HEK293 (cell line): ENCODE data around the gene CD276.

ENCODE experiments used
- EGR2 ChIP-seq: fragments of 450-650 bp; formaldehyde crosslinking; IDR thresholded peaks from 2 replicates; pipeline ENCODE4 v1.5.1; 2016; ENCODE audit warnings: low read depth, missing biosample characterization, missing genetic modification characterization
- KLF10 ChIP-seq: fragments of 450-650 bp; IDR thresholded peaks from 2 replicates; pipeline ENCODE4 v1.5.1; 2018; ENCODE audit warnings: missing biosample characterization, mild to moderate bottlenecking, missing genetic modification characterization
- KLF16 ChIP-seq: fragments of 450-650 bp; formaldehyde crosslinking; IDR thresholded peaks from 2 replicates; pipeline ENCODE4 v1.5.1; 2017; ENCODE audit warnings: missing biosample characterization, missing genetic modification characterization
- SETDB1 ChIP-seq: IDR thresholded peaks from one replicate; pipeline ENCODE4 v1.6.1; 2017; ENCODE audit warnings: mild to moderate bottlenecking, low read length, moderate library complexity, mixed read lengths; ENCODE audit not compliant: insufficient read length
- ZBTB17 ChIP-seq: fragments of 450-650 bp; formaldehyde crosslinking; IDR thresholded peaks from 2 replicates; pipeline ENCODE4 v1.5.1; 2016; ENCODE audit warnings: missing biosample characterization, missing genetic modification characterization
- ZBTB20 ChIP-seq: fragments of 450-650 bp; formaldehyde crosslinking; IDR thresholded peaks from 2 replicates; pipeline ENCODE4 v1.5.1; 2016; ENCODE audit warnings: missing biosample characterization, missing genetic modification characterization
- ZFP69B ChIP-seq: fragments of 450-650 bp; formaldehyde crosslinking; IDR thresholded peaks from 2 replicates; pipeline ENCODE4 v1.5.1; 2016; ENCODE audit warnings: missing biosample characterization, missing genetic modification characterization
- ZNF155 ChIP-seq: fragments of 450-650 bp; formaldehyde crosslinking; IDR thresholded peaks from 2 replicates; pipeline ENCODE4 v1.5.1; 2016; ENCODE audit warnings: missing biosample characterization, missing genetic modification characterization
- ZNF16 ChIP-seq: fragments of 450-650 bp; formaldehyde crosslinking; IDR thresholded peaks from 2 replicates; pipeline ENCODE4 v1.5.1; 2016; ENCODE audit warnings: low read depth, missing biosample characterization, missing genetic modification characterization
- ZNF18 ChIP-seq: fragments of 450-650 bp; formaldehyde crosslinking; IDR thresholded peaks from 2 replicates; pipeline ENCODE4 v1.5.1; 2016; ENCODE audit warnings: missing biosample characterization, missing genetic modification characterization
- ZNF184 ChIP-seq: fragments of 450-650 bp; IDR thresholded peaks from 2 replicates; pipeline ENCODE4 v1.5.1; 2018; ENCODE audit warnings: missing biosample characterization, mild to moderate bottlenecking, missing genetic modification characterization
- ZNF202 ChIP-seq: fragments of 450-650 bp; formaldehyde crosslinking; IDR thresholded peaks from 2 replicates; pipeline ENCODE4 v1.5.1; 2016; ENCODE audit warnings: missing biosample characterization, missing genetic modification characterization, borderline replicate concordance
- ZNF221 ChIP-seq: fragments of 450-650 bp; formaldehyde crosslinking; IDR thresholded peaks from 2 replicates; pipeline ENCODE4 v1.5.1; 2017; ENCODE audit warnings: missing biosample characterization, missing genetic modification characterization, borderline replicate concordance
- ZNF274 ChIP-seq, 2 experiments: fragments of 200-500 bp in 1 of 2; fragments of 450-650 bp in 1 of 2; sonication (Bioruptor generic) in 1 of 2; formaldehyde crosslinking in 1 of 2; IDR thresholded peaks; 2 replicates each; pipeline versions ENCODE4 v1.5.1 to v1.6.1; 2014 to 2016; ENCODE audit warnings: borderline replicate concordance in 1 of 2, inconsistent platforms in 1 of 2, low read length in 1 of 2, missing biosample characterization in 1 of 2, missing genetic modification characterization in 1 of 2
- ZNF335 ChIP-seq: fragments of 450-650 bp; formaldehyde crosslinking; conservative IDR thresholded peaks from 2 replicates; pipeline ENCODE4 v1.5.1; 2016; ENCODE audit warnings: missing biosample characterization, missing genetic modification characterization
- ZNF37A ChIP-seq: fragments of 450-650 bp; IDR thresholded peaks from 2 replicates; pipeline ENCODE4 v1.5.1; 2018; ENCODE audit warnings: missing biosample characterization, missing genetic modification characterization
- ZNF426 ChIP-seq: fragments of 450-650 bp; formaldehyde crosslinking; IDR thresholded peaks from 2 replicates; pipeline ENCODE4 v1.5.1; 2017; ENCODE audit warnings: missing biosample characterization, missing genetic modification characterization, mild to moderate bottlenecking, inconsistent platforms, moderate library complexity
- ZNF449 ChIP-seq: fragments of 450-650 bp; formaldehyde crosslinking; IDR thresholded peaks from 2 replicates; pipeline ENCODE4 v1.5.1; 2017; ENCODE audit warnings: missing biosample characterization, mild to moderate bottlenecking, missing genetic modification characterization, moderate library complexity
- ZNF473 ChIP-seq: fragments of 450-650 bp; formaldehyde crosslinking; IDR thresholded peaks from 2 replicates; pipeline ENCODE4 v1.5.1; 2017; ENCODE audit warnings: missing biosample characterization, missing genetic modification characterization
- ZNF48 ChIP-seq: fragments of 450-650 bp; formaldehyde crosslinking; IDR thresholded peaks from 2 replicates; pipeline ENCODE4 v1.5.1; 2016; ENCODE audit warnings: missing biosample characterization, missing genetic modification characterization
- ZNF514 ChIP-seq: fragments of 450-650 bp; formaldehyde crosslinking; IDR thresholded peaks from 2 replicates; pipeline ENCODE4 v1.5.1; 2016; ENCODE audit warnings: missing biosample characterization, missing genetic modification characterization
- ZNF548 ChIP-seq: fragments of 450-650 bp; formaldehyde crosslinking; IDR thresholded peaks from 2 replicates; pipeline ENCODE4 v1.5.1; 2016; ENCODE audit warnings: missing biosample characterization, missing genetic modification characterization
- ZNF558 ChIP-seq: fragments of 450-650 bp; formaldehyde crosslinking; IDR thresholded peaks from 2 replicates; pipeline ENCODE4 v1.5.1; 2016; ENCODE audit warnings: missing biosample characterization, missing genetic modification characterization
- ZNF580 ChIP-seq: fragments of 450-650 bp; formaldehyde crosslinking; IDR thresholded peaks from 2 replicates; pipeline ENCODE4 v1.5.1; 2016; ENCODE audit warnings: missing biosample characterization, missing genetic modification characterization
- ZNF623 ChIP-seq: fragments of 450-650 bp; formaldehyde crosslinking; IDR thresholded peaks from 2 replicates; pipeline ENCODE4 v1.5.1; 2016; ENCODE audit warnings: missing biosample characterization, missing genetic modification characterization
- ZNF645 ChIP-seq: fragments of 450-650 bp; formaldehyde crosslinking; IDR thresholded peaks from 2 replicates; pipeline ENCODE4; 2016; ENCODE audit warnings: missing biosample characterization, missing genetic modification characterization
- ZNF677 ChIP-seq: fragments of 450-650 bp; IDR thresholded peaks from 2 replicates; pipeline ENCODE4 v1.5.0; 2018; ENCODE audit warnings: missing biosample characterization, mild to moderate bottlenecking, missing genetic modification characterization, moderate library complexity
- ZNF747 ChIP-seq: fragments of 450-650 bp; formaldehyde crosslinking; IDR thresholded peaks from 2 replicates; pipeline ENCODE4 v1.5.1; 2016; ENCODE audit warnings: missing biosample characterization, missing genetic modification characterization
- ZNF830 ChIP-seq: fragments of 450-650 bp; IDR thresholded peaks from 2 replicates; pipeline ENCODE4 v1.5.0; 2018; ENCODE audit warnings: missing biosample characterization, missing genetic modification characterization, low read depth, mild to moderate bottlenecking, moderate library complexity
- TF ChIP-seq, protein P1 (sequence below): fragments of 450-650 bp; formaldehyde crosslinking; IDR thresholded peaks from 2 replicates; pipeline ENCODE4 v1.5.1; 2016; ENCODE audit warnings: missing biosample characterization, missing genetic modification characterization
- TF ChIP-seq, protein P2 (sequence below): fragments of 450-650 bp; formaldehyde crosslinking; IDR thresholded peaks from 2 replicates; pipeline ENCODE4 v1.5.1; 2017; ENCODE audit warnings: missing biosample characterization, missing genetic modification characterization
- TF ChIP-seq, protein P3 (sequence below): fragments of 450-650 bp; IDR thresholded peaks from 2 replicates; pipeline ENCODE4 v1.5.1; 2018; ENCODE audit warnings: missing biosample characterization, mild to moderate bottlenecking, missing genetic modification characterization

Gene CD276

DNA sequence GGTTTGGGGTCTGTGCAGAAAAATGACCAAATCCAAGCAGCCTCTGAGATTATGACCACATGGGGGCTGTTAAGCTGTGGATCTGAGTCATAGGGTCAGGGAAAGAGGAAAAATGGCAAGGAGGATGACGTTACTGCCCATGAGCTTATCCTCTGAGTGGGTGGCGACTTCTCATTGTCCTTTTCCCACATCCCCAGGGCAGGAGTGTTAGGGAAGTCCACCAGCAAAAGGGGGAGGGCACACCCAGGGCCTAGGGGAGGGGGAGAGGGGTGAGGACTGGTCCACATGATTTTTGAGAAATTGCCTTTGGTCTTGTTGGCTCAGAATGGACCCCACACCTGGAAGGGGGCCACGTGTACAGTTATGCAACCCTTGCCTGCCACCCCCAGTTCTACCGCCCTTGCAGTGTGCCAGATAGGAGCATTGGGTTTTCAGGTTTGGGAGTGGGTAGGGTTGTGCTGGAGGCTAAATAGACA is 2.6 kb downstream of the CD276 start (continued):
- TF ChIP-seq KLF10 (no peak), ZBTB17 (tag by site-specific recombination) (no peak), ZNF580 (tag by site-specific recombination) (no peak), ZBTB20 (tag by site-specific recombination) (no peak), ZNF449 (tag by site-specific recombination) (no peak), ZNF274 (IDR thresholded peaks at IDR 0.05; ENCODE audit: low read length) (no peak), ZNF274 (tag by site-specific recombination; IDR thresholded peaks at IDR 0.05; ENCODE audit: borderline replicate concordance) (no peak), ZNF184 (no peak), ZNF155 (no peak), ZNF548 (tag by site-specific recombination) (no peak), ZNF677 (tag by site-specific recombination) (no peak), ZNF37A (no peak), ZNF473 (tag by site-specific recombination) (no peak), ZNF830 (no peak), ZNF426 (tag by site-specific recombination) (no peak), KLF16 (tag by site-specific recombination) (no peak), ZNF645 (no peak), ZNF558 (no peak), ZNF48 (tag by site-specific recombination) (no peak), EGR2 (tag by site-specific recombination) (peak; percentile 93), ZNF202 (tag by site-specific recombination) (no peak), SETDB1 (no peak), ZNF514 (tag by site-specific recombination) (no peak), ZNF335 (no peak), ZNF221 (tag by site-specific recombination) (no peak), ZNF747 (tag by site-specific recombination) (no peak), ZNF18 (no peak), ZNF623 (tag by site-specific recombination) (no peak), ZNF16 (tag by site-specific recombination) (no peak), ZFP69B (tag by site-specific recombination) (peak; percentile 30; the same call in 1 of the 2 replicates)
- TF ChIP-seq, protein P1, sequence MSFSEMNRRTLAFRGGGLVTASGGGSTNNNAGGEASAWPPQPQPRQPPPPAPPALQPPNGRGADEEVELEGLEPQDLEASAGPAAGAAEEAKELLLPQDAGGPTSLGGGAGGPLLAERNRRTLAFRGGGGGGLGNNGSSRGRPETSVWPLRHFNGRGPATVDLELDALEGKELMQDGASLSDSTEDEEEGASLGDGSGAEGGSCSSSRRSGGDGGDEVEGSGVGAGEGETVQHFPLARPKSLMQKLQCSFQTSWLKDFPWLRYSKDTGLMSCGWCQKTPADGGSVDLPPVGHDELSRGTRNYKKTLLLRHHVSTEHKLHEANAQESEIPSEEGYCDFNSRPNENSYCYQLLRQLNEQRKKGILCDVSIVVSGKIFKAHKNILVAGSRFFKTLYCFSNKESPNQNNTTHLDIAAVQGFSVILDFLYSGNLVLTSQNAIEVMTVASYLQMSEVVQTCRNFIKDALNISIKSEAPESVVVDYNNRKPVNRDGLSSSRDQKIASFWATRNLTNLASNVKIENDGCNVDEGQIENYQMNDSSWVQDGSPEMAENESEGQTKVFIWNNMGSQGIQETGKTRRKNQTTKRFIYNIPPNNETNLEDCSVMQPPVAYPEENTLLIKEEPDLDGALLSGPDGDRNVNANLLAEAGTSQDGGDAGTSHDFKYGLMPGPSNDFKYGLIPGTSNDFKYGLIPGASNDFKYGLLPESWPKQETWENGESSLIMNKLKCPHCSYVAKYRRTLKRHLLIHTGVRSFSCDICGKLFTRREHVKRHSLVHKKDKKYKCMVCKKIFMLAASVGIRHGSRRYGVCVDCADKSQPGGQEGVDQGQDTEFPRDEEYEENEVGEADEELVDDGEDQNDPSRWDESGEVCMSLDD: no peak; the same call in 1 of the 2 replicates
- TF ChIP-seq, protein P2, sequence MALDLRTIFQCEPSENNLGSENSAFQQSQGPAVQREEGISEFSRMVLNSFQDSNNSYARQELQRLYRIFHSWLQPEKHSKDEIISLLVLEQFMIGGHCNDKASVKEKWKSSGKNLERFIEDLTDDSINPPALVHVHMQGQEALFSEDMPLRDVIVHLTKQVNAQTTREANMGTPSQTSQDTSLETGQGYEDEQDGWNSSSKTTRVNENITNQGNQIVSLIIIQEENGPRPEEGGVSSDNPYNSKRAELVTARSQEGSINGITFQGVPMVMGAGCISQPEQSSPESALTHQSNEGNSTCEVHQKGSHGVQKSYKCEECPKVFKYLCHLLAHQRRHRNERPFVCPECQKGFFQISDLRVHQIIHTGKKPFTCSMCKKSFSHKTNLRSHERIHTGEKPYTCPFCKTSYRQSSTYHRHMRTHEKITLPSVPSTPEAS (tag by site-specific recombination): no peak
- TF ChIP-seq, protein P3, sequence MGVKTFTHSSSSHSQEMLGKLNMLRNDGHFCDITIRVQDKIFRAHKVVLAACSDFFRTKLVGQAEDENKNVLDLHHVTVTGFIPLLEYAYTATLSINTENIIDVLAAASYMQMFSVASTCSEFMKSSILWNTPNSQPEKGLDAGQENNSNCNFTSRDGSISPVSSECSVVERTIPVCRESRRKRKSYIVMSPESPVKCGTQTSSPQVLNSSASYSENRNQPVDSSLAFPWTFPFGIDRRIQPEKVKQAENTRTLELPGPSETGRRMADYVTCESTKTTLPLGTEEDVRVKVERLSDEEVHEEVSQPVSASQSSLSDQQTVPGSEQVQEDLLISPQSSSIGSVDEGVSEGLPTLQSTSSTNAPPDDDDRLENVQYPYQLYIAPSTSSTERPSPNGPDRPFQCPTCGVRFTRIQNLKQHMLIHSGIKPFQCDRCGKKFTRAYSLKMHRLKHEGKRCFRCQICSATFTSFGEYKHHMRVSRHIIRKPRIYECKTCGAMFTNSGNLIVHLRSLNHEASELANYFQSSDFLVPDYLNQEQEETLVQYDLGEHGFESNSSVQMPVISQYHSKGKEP (tag by site-specific recombination): no peak
